MCF 10A (cell line): ENCODE data around the gene ANXA3. TPM values are rescaled to one million over a fixed set of nuclear protein-coding genes. Genes with fewer than 3 reads are reported as not detected.

Source experiments
- BruUV-seq: library from RNA; stranded (reverse); fragments of 400-500 nt; replicated peaks from 2 replicates; lab custom pipeline; 2021; lab: Mats Ljungman, UMichigan
- CTCF ChIA-PET: fragments of 300-600 bp; sonication (Branson Sonifier 250); formaldehyde crosslinking; extraction: SDS; loops from one replicate; lab custom pipeline; 2021; ENCODE audit warnings: antibody characterized with exemption, inconsistent platforms; lab: Yijun Ruan, JAX
- POLR2A ChIA-PET: fragments of 300-600, 350-650 bp; sonication (Branson Sonifier 250); formaldehyde crosslinking; extraction: SDS; loops from one replicate; lab custom pipeline; 2020; ENCODE audit warnings: antibody characterized with exemption, inconsistent platforms; lab: Yijun Ruan, JAX
- DNase-seq: peaks from one replicate; pipeline ENCODE4 v3.0.0-alpha.2; 2018; ENCODE audit not compliant: unreplicated experiment
- H3K27ac Mint-ChIP-seq: one replicate; pipeline ENCODE4 v1.8.0; 2022; ENCODE audit warnings: mild to moderate bottlenecking, low read depth, mixed read lengths; ENCODE audit not compliant: unreplicated experiment
- H3K27me3 Mint-ChIP-seq: one replicate; pipeline ENCODE4 v1.8.0; 2022; ENCODE audit warnings: mixed read lengths; ENCODE audit not compliant: insufficient read depth, unreplicated experiment
- H3K36me3 Mint-ChIP-seq: one replicate; pipeline ENCODE4 v1.8.0; 2022; ENCODE audit warnings: mild to moderate bottlenecking, moderate library complexity, mixed read lengths; ENCODE audit not compliant: insufficient read depth, unreplicated experiment
- H3K4me1 Mint-ChIP-seq: one replicate; pipeline ENCODE4 v1.8.0; 2022; ENCODE audit warnings: mixed read lengths; ENCODE audit not compliant: insufficient read depth, unreplicated experiment
- H3K4me3 Mint-ChIP-seq: one replicate; pipeline ENCODE4 v1.8.0; 2022; ENCODE audit warnings: mild to moderate bottlenecking, moderate library complexity, mixed read lengths; ENCODE audit not compliant: unreplicated experiment
- H3K9me3 Mint-ChIP-seq: one replicate; pipeline ENCODE4 v1.8.0; 2022; ENCODE audit warnings: mixed read lengths; ENCODE audit not compliant: unreplicated experiment
- CTCF ChIP-seq: fragments of 200-600 bp; IDR thresholded peaks from one replicate; pipeline ENCODE4 v1.8.0; 2022; ENCODE audit warnings: antibody characterized with exemption, mild to moderate bottlenecking; ENCODE audit not compliant: unreplicated experiment
- intact Hi-C: fragments of 100-400 bp; cut with micrococcal nuclease; formaldehyde crosslinking; loops from 2 replicates; pipeline ENCODE4 v1.14.1; 2022
- total RNA-seq: library from RNA; stranded (reverse); gene quantifications from 2 replicates; pipeline ENCODE4 v1.2.3, GENCODE V29; 2022

Gene ANXA3
- total RNA-seq, 1 experiment from 2014 or later: 260 TPM

GRCh38 chr4:78652282-78652876, 100.8 kb downstream of the ANXA3 start:
- H3K4me1 Mint-ChIP-seq: peaks cover 25% of the 10 kb centered on the region

DNA sequence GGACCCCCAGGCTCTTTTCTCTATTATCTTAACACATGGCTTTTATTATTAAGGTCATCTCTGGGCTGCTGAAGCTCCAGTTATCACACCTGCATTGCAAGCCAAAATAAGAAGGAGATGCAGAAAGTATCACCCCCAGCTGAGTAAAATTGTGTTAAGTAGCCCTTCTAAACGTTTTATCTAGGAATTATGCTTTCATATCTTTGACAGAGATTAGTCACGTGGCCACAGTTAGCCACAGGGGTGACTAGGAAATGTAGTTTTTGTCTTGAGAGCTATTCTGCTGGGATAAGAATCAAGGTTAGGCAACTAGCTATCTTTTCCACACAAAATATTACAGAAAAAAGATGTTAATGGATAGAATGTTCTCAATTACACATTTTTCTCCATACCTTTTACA, 102.1 kb downstream of the ANXA3 start:
- TF ChIP-seq CTCF: no peak
- ChIA-PET POLR2A (interaction anchor here (0.7 to 1.1 kb wide), 2 partner anchors 51 to 54 kb away, joined by 3 to 6 read pairs; no protein-coding TSS in a partner anchor), CTCF (interaction anchor here (0.9 to 1.1 kb wide), 2 partner anchors 38 to 219 kb away, joined by 3 read pairs; no protein-coding TSS in a partner anchor)
- no peaks in the 10 kb centered on the region for H3K27me3 Mint-ChIP-seq
- peaks cover 35% of the 10 kb centered on the region for H3K4me1 Mint-ChIP-seq
- peak; percentile 26 for DNase-seq
- no peak overlapping the region for H3K4me3 Mint-ChIP-seq
- BruUV-seq: no TSS peak
- intact Hi-C loops: no loop called here
- no peaks in the 10 kb centered on the region for H3K36me3 Mint-ChIP-seq
- no peak overlapping the region for H3K27ac Mint-ChIP-seq
- no peaks in the 10 kb centered on the region for H3K9me3 Mint-ChIP-seq

More at GRCh38 chr4:78652282-78652876, 100.8 kb downstream of the ANXA3 start:
- BruUV-seq: no TSS peak
- Mint-ChIP-seq H3K27me3 (no peaks in the 10 kb centered on the region), H3K27ac (no peak overlapping the region), H3K4me3 (no peak overlapping the region), H3K9me3 (no peaks in the 10 kb centered on the region), H3K36me3 (no peaks in the 10 kb centered on the region)
- ChIA-PET POLR2A (interaction anchor here (0.5 to 3.9 kb wide), 6 partner anchors 9 to 602 kb away, joined by 3 to 33 read pairs (median 14); partner anchors contain the start of gene BMP2K), CTCF (interaction anchor here (0.5 to 1.9 kb wide), 11 partner anchors 10 to 220 kb away, joined by 3 to 10 read pairs (median 3); no protein-coding TSS in a partner anchor)
- intact Hi-C loops: no loop called here
- DNase-seq: peak; percentile 32
- TF ChIP-seq CTCF: no peak

DNA sequence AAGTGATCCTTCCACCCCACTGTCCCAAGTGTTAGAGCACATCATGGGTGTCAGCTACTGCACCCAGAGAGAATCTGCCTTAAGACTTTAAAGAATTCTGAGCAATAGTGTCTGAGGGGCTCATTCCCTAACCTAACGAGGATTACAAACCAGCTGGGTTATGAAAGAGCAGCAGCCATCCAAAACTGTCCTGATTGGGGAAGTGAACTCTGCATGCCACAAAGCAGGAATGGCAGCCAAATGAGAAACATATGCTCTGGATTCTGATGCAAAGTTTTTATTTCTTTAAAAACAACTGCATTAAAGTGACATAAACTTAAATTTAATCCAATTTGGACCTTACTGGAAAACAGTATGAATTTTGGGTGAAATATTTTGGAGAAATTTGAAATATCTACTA, 103.2 kb downstream of the ANXA3 start:
- no TSS peak for BruUV-seq
- DNase-seq: no peak
- Mint-ChIP-seq H3K4me3 (no peak overlapping the region), H3K27me3 (no peaks in the 10 kb centered on the region), H3K4me1 (peaks cover 42% of the 10 kb centered on the region), H3K36me3 (peaks cover 5% of the 10 kb centered on the region), H3K27ac (no peak overlapping the region), H3K9me3 (no peaks in the 10 kb centered on the region)
- intact Hi-C loops: no loop called here
- no peak for TF ChIP-seq CTCF
- ChIA-PET POLR2A (no interaction called here), CTCF (interaction anchor here (0.9 to 1.0 kb wide), 2 partner anchors 10 to 14 kb away, joined by 3 read pairs; no protein-coding TSS in a partner anchor)

GRCh38 chr4:78656968-78657445, 105.4 kb downstream of the ANXA3 start:
- intact Hi-C loops: no loop called here

More at GRCh38 chr4:78656968-78657445, 105.4 kb downstream of the ANXA3 start:
- H3K4me3 Mint-ChIP-seq: no peak overlapping the region
- BruUV-seq: no TSS peak
- peaks cover 37% of the 10 kb centered on the region for H3K4me1 Mint-ChIP-seq
- H3K36me3 Mint-ChIP-seq: peaks cover 5% of the 10 kb centered on the region
- ChIA-PET CTCF (interaction anchor here (0.6 kb wide), 1 partner anchor 224 kb away, joined by 3 read pairs; no protein-coding TSS in a partner anchor), POLR2A (no interaction called here)
- TF ChIP-seq CTCF: no peak
- no peak for DNase-seq
- no peak overlapping the region for H3K27ac Mint-ChIP-seq
- H3K27me3 Mint-ChIP-seq: no peaks in the 10 kb centered on the region
- H3K9me3 Mint-ChIP-seq: no peaks in the 10 kb centered on the region
